B cell (primary cell): ENCODE data around the gene TP53BP2. TPM values are rescaled to one million over a fixed set of nuclear protein-coding genes. Genes with fewer than 3 reads are reported as not detected.
"Not testable (repeated sequence)": the region's sequence is repeated elsewhere in the genome, so short reads cannot be mapped to it uniquely, and the experiment has no call there.

ENCODE experiments used
- ATAC-seq: fragments of 200-7000 bp; cut with Tn5 transposase; one replicate; pipeline ENCODE4 v1.10.0; 2021; ENCODE audit warnings: low read depth, mild to moderate bottlenecking, moderate number of reproducible peaks, moderate library complexity
- CTCF ChIA-PET: fragments of 350-600 bp; sonication (Branson Sonifier 250); formaldehyde crosslinking; loops from one replicate; lab custom pipeline; 2021; ENCODE audit warnings: antibody characterized with exemption, inconsistent platforms; lab: Charles Lee
- POLR2A ChIA-PET: fragments of 350-600 bp; sonication (Branson Sonifier 250); formaldehyde crosslinking; loops from one replicate; lab custom pipeline; 2021; ENCODE audit warnings: antibody characterized with exemption; lab: Charles Lee
- DNase-seq: peaks from one replicate; pipeline ENCODE4 v3.0.0; 2013
- H2AFZ ChIP-seq: 2 replicates; pipeline ENCODE4 v1.6.1; 2012; ENCODE audit warnings: mild to moderate bottlenecking, low read depth, low read length; ENCODE audit not compliant: insufficient read depth, poor library complexity, severe bottlenecking
- H3K27ac ChIP-seq, 2 donors: 1 replicate in 1 of 2; 2 replicates in 1 of 2; pipeline ENCODE4 v1.5.1; 2012 to 2013; ENCODE audit warnings: low read length in 2 of 2, mild to moderate bottlenecking in 2 of 2, moderate library complexity in 1 of 2
- H3K27me3 ChIP-seq, 4 experiments: fragments of 200-600 bp in 1 of 4; sonication (generic) in 1 of 4; replicated peaks in 1 of 4; 1 replicate in 2 of 4; 2 replicates in 2 of 4; pipeline versions ENCODE4 v1.6.1 to v1.7.0; 2013 to 2016; ENCODE audit warnings: low read length in 3 of 4, mild to moderate bottlenecking in 2 of 4, mixed read lengths in 1 of 4, moderate library complexity in 1 of 4; ENCODE audit not compliant: insufficient read depth in 4 of 4, control insufficient read depth in 3 of 4; ENCODE audit errors: control extremely low read depth in 1 of 4
- H3K36me3 ChIP-seq, 2 experiments: replicated peaks in 1 of 2; 1 replicate in 1 of 2; 2 replicates in 1 of 2; pipeline versions ENCODE4 v1.6.1 to v1.7.1; 2013; ENCODE audit warnings: low read length in 1 of 2; ENCODE audit not compliant: insufficient read depth in 2 of 2, control insufficient read depth in 1 of 2; ENCODE audit errors: control extremely low read depth in 1 of 2, extremely low read depth in 1 of 2
- H3K4me1 ChIP-seq, 2 donors: fragments of 200-600 bp in 1 of 2; sonication (generic) in 1 of 2; 1 replicate in 1 of 2; 2 replicates in 1 of 2; pipeline versions ENCODE4 v1.5.1 to v1.6.1; 2013 to 2017; ENCODE audit warnings: low read length in 2 of 2; ENCODE audit not compliant: control insufficient read depth in 2 of 2, insufficient read depth in 2 of 2
- H3K4me2 ChIP-seq: replicated peaks from 2 replicates; pipeline ENCODE3; 2012; ENCODE audit warnings: mild to moderate bottlenecking, low read depth, low read length; ENCODE audit not compliant: poor library complexity, severe bottlenecking
- H3K4me3 ChIP-seq, 5 experiments: fragments of 200-600 bp in 1 of 5; sonication (generic) in 1 of 5; 1 replicate in 3 of 5; 2 replicates in 2 of 5; pipeline versions ENCODE4 v1.5.1 to v1.7.0; 2011 to 2016; ENCODE audit warnings: low read length in 4 of 5, mild to moderate bottlenecking in 4 of 5, low read depth in 2 of 5, control low read depth in 1 of 5, moderate library complexity in 1 of 5; ENCODE audit not compliant: insufficient read depth in 1 of 5; ENCODE audit errors: control extremely low read depth in 1 of 5, extremely low read depth in 1 of 5
- H3K79me2 ChIP-seq: fragments of 200-600 bp; sonication (generic); one replicate; pipeline ENCODE4 v1.6.0; 2016; ENCODE audit warnings: low read length; ENCODE audit not compliant: control insufficient read depth, insufficient read depth
- H3K9ac ChIP-seq: fragments of 200-600 bp; sonication (generic); 2 replicates; pipeline ENCODE4 v1.6.1; 2017; ENCODE audit warnings: mild to moderate bottlenecking, low read length, moderate library complexity
- H3K9me3 ChIP-seq, 3 donors: one replicate each; pipeline versions ENCODE4 v1.6.1 to v1.7.1; 2013; ENCODE audit warnings: low read length in 2 of 3; ENCODE audit not compliant: control insufficient read depth in 2 of 3, insufficient read depth in 1 of 3; ENCODE audit errors: control extremely low read depth in 1 of 3
- H4K20me1 ChIP-seq: 2 replicates; pipeline ENCODE4 v1.6.0; 2012; ENCODE audit warnings: mild to moderate bottlenecking, low read length; ENCODE audit not compliant: insufficient read depth, control insufficient read depth, poor library complexity, severe bottlenecking
- H3K27ac Mint-ChIP-seq: one replicate; pipeline ENCODE4 v1.8.0; 2021; ENCODE audit warnings: mixed read lengths
- H3K27me3 Mint-ChIP-seq: one replicate; pipeline ENCODE4 v1.8.0; 2021; ENCODE audit warnings: mixed read lengths
- H3K4me1 Mint-ChIP-seq: one replicate; pipeline ENCODE4 v1.8.0; 2021; ENCODE audit warnings: mixed read lengths
- H3K4me3 Mint-ChIP-seq: one replicate; pipeline ENCODE4 v1.8.0; 2021; ENCODE audit warnings: mixed read lengths
- H3K9me3 Mint-ChIP-seq: one replicate; pipeline ENCODE4 v1.8.0; 2022; ENCODE audit warnings: mixed read lengths; ENCODE audit not compliant: insufficient read depth
- EZH2 ChIP-seq: IDR thresholded peaks from 2 replicates; pipeline ENCODE4 v1.6.1; 2012; ENCODE audit warnings: borderline replicate concordance, low read depth, mild to moderate bottlenecking, moderate library complexity, low read length; ENCODE audit not compliant: insufficient read depth, poor library complexity, severe bottlenecking
- WGBS: methylation state at CpG from one replicate; pipeline ENCODE4 v1.1.5; 2013; ENCODE audit warnings: missing lambda C conversion rate; ENCODE audit not compliant: insufficient coverage; 5-methylcytosine and 5-hydroxymethylcytosine counted together
- intact Hi-C: fragments of 100-400 bp; cut with micrococcal nuclease; formaldehyde crosslinking; loops from one replicate; pipeline ENCODE4 v1.10.0; 2022
- polyA plus RNA-seq: library from polyadenylated mRNA; depleted of rRNA; stranded (reverse); fragments of >200 nt; gene quantifications from 2 replicates; pipeline ENCODE4 v1.2.3, GENCODE V29; 2012
- total RNA-seq, 2 donors: library from RNA; stranded (reverse); fragments of 120-200 nt in 1 of 2; gene quantifications; 1 replicate in 1 of 2; 2 replicates in 1 of 2; pipeline versions ENCODE4 v1.2.3 to v1.2.4, GENCODE V29; 2013 to 2022
- TF ChIP-seq, protein P1 (sequence below): fragments of 200-600 bp; IDR thresholded peaks from one replicate; pipeline ENCODE4 v1.8.0; 2022; ENCODE audit warnings: antibody characterized with exemption, mild to moderate bottlenecking

Gene TP53BP2
- total and polyA plus RNA-seq, 2 donors (not counting 1 experiment from before 2014, with no cell fraction given): 10.8 to 40.0 TPM

DNA sequence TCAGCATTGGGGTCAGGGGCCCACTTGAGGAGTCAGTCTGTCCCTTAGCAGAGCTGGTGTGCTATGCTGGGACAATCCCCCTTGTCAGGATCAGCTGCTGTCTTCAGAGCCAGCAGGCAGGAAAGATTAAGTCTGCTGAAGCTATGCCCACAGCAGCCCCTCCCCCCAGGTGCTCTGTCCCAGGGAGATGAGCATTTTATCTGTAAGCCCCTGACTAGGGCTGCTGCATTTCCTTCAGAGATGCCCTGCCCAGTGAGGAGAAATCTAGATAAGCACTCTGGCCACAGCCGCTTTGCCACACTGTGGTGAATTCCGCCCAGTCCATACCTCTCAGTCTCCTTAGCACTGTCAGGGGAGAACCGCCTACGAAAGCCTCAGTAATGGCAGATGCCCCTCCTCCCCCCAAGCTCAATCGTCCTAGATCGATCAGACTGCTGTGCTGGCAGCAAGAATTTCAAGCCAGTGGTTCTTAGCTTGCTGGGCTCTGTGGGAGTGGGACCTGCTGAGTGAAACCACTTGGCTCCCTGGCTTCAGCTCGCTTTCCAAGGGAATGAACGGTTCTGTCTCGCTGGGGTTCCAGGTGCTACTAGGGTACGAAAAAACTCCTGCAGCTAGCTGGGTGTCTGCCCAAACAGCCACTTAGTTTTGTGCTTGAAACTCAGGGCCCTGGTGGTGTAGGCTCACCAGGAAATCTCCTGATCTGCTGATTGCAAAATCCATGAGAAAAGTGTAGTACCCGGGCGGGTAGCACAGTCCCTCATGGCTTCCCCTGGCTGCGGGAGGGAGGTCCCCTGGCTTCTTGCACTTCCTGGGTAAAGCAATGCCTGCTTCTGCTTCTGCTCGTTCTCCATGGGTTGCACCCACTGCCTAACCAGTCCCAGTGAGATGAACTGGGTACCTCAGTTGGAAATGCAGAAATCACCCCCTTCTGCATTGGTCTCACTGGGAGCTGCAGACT is 25.1 kb upstream of the TP53BP2 start:
- Histone ChIP-seq H4K20me1 (no peaks in the 10 kb centered on the region), H3K9ac (no peak overlapping the region), H2AFZ (no peak overlapping the region), H3K4me2 (no peak overlapping the region), H3K9me3 (peaks cover 0 to 6% (median under 1%) of the 10 kb centered on the region in 3 donors), H3K4me3 (peak overlapping the region in 2 of 5 experiments; percentile 8), H3K4me1 (no peaks in the 10 kb centered on the region), H3K36me3 (no peaks in the 10 kb centered on the region), H3K27me3 (peaks cover 0 to 22% (median 13%) of the 10 kb centered on the region in 4 experiments), H3K79me2 (no peaks in the 10 kb centered on the region), H3K27ac (no peak overlapping the region)
- ATAC-seq (no peak), DNase-seq (no peak)
- ChIA-PET POLR2A (no interaction called here), CTCF (no interaction called here)
- TF ChIP-seq EZH2: no peak
- TF ChIP-seq, protein P1, sequence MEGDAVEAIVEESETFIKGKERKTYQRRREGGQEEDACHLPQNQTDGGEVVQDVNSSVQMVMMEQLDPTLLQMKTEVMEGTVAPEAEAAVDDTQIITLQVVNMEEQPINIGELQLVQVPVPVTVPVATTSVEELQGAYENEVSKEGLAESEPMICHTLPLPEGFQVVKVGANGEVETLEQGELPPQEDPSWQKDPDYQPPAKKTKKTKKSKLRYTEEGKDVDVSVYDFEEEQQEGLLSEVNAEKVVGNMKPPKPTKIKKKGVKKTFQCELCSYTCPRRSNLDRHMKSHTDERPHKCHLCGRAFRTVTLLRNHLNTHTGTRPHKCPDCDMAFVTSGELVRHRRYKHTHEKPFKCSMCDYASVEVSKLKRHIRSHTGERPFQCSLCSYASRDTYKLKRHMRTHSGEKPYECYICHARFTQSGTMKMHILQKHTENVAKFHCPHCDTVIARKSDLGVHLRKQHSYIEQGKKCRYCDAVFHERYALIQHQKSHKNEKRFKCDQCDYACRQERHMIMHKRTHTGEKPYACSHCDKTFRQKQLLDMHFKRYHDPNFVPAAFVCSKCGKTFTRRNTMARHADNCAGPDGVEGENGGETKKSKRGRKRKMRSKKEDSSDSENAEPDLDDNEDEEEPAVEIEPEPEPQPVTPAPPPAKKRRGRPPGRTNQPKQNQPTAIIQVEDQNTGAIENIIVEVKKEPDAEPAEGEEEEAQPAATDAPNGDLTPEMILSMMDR: no peak
- intact Hi-C loops: no loop called here
- Mint-ChIP-seq H3K27me3 (peaks cover 41% of the 10 kb centered on the region), H3K4me1 (no peaks in the 10 kb centered on the region), H3K4me3 (no peak overlapping the region), H3K9me3 (no peaks in the 10 kb centered on the region), H3K27ac (no peak overlapping the region)
- WGBS: 80% methylated on average over 14 of the region's 14 CpGs

DNA sequence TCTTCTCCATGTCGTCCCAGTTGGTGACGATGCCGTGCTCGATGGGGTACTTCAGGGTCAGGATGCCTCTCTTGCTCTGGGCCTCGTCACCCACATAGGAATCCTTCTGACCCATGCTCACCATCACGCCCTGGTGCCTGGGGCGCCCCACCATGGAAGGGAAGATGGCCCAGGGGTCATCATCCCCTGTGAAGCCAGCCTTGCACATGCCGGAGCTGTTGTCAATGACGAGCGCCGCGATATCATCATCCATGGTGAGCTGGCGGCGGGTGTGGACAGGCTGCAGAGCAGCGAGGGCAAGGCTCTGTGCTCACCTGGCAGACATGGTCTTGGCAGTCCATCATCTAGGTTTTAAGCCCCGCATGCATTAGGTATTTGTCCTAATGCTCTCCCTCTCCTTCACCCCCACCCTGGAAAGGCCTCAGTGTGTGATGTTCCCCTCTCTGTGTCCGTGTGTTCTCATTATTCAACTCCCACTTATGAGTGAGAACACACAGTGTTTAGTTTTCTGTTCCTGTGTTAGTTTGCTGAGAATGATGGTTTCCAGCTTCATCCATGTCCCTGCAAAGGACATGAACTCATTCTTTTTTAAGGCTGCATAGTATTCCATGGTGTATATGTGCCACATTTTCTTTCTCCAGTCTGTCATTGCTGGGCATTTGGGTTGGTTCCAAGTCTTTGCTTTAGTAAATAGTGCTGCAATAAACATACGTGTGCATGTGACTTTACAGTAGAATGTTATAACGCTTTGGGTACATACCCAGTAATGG is 19.0 kb upstream of the TP53BP2 start:
- DNase-seq, H3K27ac ChIP-seq, H2AFZ ChIP-seq, H3K4me1 ChIP-seq, H3K9me3 Mint-ChIP-seq, H3K79me2 ChIP-seq, ATAC-seq, H3K36me3 ChIP-seq, H3K4me3 Mint-ChIP-seq, H3K9me3 ChIP-seq, H3K4me2 ChIP-seq, H3K27ac Mint-ChIP-seq, POLR2A ChIA-PET, H3K9ac ChIP-seq, H3K4me3 ChIP-seq, intact Hi-C loops, H3K27me3 ChIP-seq, H3K4me1 Mint-ChIP-seq, H4K20me1 ChIP-seq, CTCF ChIA-PET: not testable (repeated sequence)
- H3K27me3 Mint-ChIP-seq: peaks cover 22% of the 10 kb centered on the region
- WGBS: 96% methylated on average over 16 of the region's 19 CpGs
